Dermis microvascular lymphatic vessel endothelial cell (primary cell): ENCODE results near the gene CCSER2. TPM values are rescaled to one million over a fixed set of nuclear protein-coding genes. Genes with fewer than 3 reads are reported as not detected.
"Not testable (repeated sequence)": the region's sequence is repeated elsewhere in the genome, so short reads cannot be mapped to it uniquely, and the experiment has no call there.

Experiments
- DNase-seq, 2 donors: peaks; one replicate each; pipeline versions ENCODE4 v3.0.0 to v3.0.0-alpha.2; 2010; ENCODE audit warnings: low read depth in 2 of 2
- total RNA-seq: library from RNA; depleted of rRNA; stranded (reverse); fragments of >200 nt; gene quantifications from 2 replicates; pipeline ENCODE4 v1.2.1, GENCODE V29; 2014

CCSER2 gene
- total RNA-seq, result 15.1 and 15.6 TPM in 2 replicates

GRCh38 chr10:84328418-84329195 is at the start of gene CCSER2:
Gene CCSER2, plus strand, starts transcription at chr10:84328589. Its CDS starts 42,464 bp downstream, at chr10:84371053.
- peak; percentile 77 to 95 for DNase-seq

GRCh38 chr10:84279876-84280475 is 48.4 kb upstream of the CCSER2 start:
- DNase-seq, result not testable (repeated sequence)

GRCh38 chr10:84286695-84287094 is 41.7 kb upstream of the CCSER2 start:
- DNase-seq, result no peak

- no peak for DNase-seq
These were observed 40.2 kb upstream of the CCSER2 start for GRCh38 chr10:84288151-84288550.

GRCh38 chr10:84289521-84290200 is 38.7 kb upstream of the CCSER2 start:
- DNase-seq, result no peak

- no peak for DNase-seq
These were observed 38.2 kb upstream of the CCSER2 start for GRCh38 chr10:84290235-84290634.

GRCh38 chr10:84291384-84291783 is 37.0 kb upstream of the CCSER2 start:
- peak; percentile 27 to 75 for DNase-seq

- no peak for DNase-seq
These were observed 35.9 kb upstream of the CCSER2 start for GRCh38 chr10:84292502-84292901.

- no peak for DNase-seq
These were observed 35.2 kb upstream of the CCSER2 start for GRCh38 chr10:84293171-84293570.

- no peak for DNase-seq
These were observed 34.8 kb upstream of the CCSER2 start for GRCh38 chr10:84293574-84294016.

GRCh38 chr10:84294766-84295447 is 33.5 kb upstream of the CCSER2 start:
- no peak for DNase-seq

- DNase-seq, result peak in 1 of 2 donors; percentile 92
These were observed 32.1 kb upstream of the CCSER2 start for GRCh38 chr10:84296091-84296981.

GRCh38 chr10:84298057-84298456 is 30.3 kb upstream of the CCSER2 start:
- DNase-seq, result no peak

- DNase-seq, result no peak
These were observed 26.2 kb upstream of the CCSER2 start for GRCh38 chr10:84302223-84302622.

GRCh38 chr10:84306751-84307384 is 21.5 kb upstream of the CCSER2 start:
- no peak for DNase-seq

GRCh38 chr10:84308021-84308420 is 20.4 kb upstream of the CCSER2 start:
- no peak for DNase-seq

GRCh38 chr10:84308481-84309304 is 19.7 kb upstream of the CCSER2 start:
- peak in 1 of 2 donors; percentile 91 for DNase-seq

GRCh38 chr10:84310470-84310869 is 17.9 kb upstream of the CCSER2 start:
- peak in 1 of 2 donors; percentile 62 for DNase-seq

- no peak for DNase-seq
These were observed 16.8 kb upstream of the CCSER2 start for GRCh38 chr10:84311576-84311975.
